Fibroblast of villous mesenchyme (primary cell): ENCODE data around the gene STK38. TPM values are rescaled to one million over a fixed set of nuclear protein-coding genes. Genes with fewer than 3 reads are reported as not detected.

Experiments used
- DNase-seq: peaks from one replicate; pipeline ENCODE4 v3.0.0-alpha.2; 2010; ENCODE audit warnings: low read depth
- H3K4me3 ChIP-seq: 2 replicates; pipeline ENCODE4 v1.5.1; 2011; ENCODE audit warnings: low read depth, mild to moderate bottlenecking, low read length
- CTCF ChIP-seq: IDR thresholded peaks from 2 replicates; pipeline ENCODE4 v1.5.1; 2012; ENCODE audit warnings: low read depth, mild to moderate bottlenecking, low read length; ENCODE audit not compliant: insufficient read depth
- total RNA-seq: library from RNA; depleted of rRNA; stranded (reverse); fragments of >200 nt; gene quantifications from 2 replicates; pipeline ENCODE4 v1.2.3, GENCODE V29; 2012

The STK38 gene
- total RNA-seq, result 32.9 and 55.3 TPM in 2 replicates

- H3K4me3 ChIP-seq, result peak within 1 kb of the TSS; percentile 90
- peak; percentile 89 for DNase-seq
- peak; percentile 2 for TF ChIP-seq CTCF
These were observed at the start of gene STK38 for GRCh38 chr6:36546920-36547645. TSS of gene STK38 (minus strand) at chr6:36547479. CDS start at chr6:36540202, 7,277 bp downstream.

DNA sequence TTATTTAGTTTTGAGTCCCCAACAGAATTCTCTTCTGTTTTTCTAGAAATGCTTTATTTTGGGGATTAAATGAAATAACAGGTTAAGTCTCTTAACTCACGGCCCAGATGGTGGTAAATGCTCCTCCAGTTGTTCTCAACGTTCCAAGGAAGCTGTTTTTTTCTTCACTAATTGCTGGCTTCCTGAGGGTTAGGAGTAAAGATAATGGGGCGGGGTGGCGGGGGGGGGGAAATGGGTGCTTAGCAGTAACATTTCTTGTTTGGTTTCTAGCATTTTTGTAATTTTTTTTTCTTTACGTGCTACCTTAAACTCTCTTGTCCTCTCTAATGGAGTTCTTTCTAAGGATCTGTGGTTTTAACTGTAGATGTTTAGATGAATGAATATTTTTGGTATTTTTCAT lies 49.1 kb upstream of the STK38 start:
- peak; percentile 43 for DNase-seq
- no peak for TF ChIP-seq CTCF
- peak overlapping the region; percentile 100 for H3K4me3 ChIP-seq

- DNase-seq, result peak; percentile 79
- no peak for TF ChIP-seq CTCF
- peak overlapping the region; percentile 100 for H3K4me3 ChIP-seq
These were observed 47.8 kb upstream of the STK38 start for GRCh38 chr6:36594816-36595643.

DNA sequence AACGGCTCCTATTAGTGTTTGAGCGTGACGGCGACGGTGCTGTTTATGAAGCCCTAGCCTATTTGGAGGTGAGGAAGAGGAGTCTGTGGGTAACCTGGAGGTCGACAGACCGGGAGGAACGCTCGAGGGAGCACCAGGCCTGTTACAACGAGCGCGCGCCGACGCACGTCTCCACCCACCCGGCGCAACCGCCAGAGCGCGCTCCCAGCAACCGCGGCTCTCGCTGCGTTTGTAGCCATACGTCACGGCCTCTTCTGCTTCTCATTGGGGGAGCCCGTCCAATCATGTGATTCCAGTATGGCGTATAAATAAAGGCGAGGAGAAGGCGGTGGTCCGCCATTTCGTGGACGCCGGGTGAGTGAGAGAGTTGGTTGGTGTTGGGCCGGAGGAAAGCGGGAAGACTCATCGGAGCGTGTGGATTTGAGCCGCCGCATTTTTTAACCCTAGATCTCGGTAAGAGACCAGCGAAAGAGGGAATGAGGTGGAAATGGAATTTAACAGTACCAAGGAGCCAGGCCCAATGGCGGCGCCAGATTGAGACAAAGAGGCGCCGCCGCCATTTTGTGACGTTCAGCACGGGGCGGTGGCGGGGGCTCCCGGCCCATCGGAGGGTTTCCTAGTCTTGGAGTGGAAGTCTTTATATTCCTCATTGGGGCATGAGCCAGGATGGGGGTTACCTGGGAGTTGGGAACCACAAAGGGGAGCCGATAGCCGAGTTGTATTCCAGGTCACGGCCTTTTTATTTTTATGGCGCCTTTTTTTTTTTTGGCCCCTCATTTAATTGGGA lies 46.9 kb upstream of the STK38 start, which contains the start of gene SRSF3:
SRSF3 (plus strand) TSS at position 334 of the 787 bp plus-strand sequence. CDS start 2,401 bp downstream, outside the sequence.
- peak within 1 kb of the TSS; percentile 100 for H3K4me3 ChIP-seq
- peak; percentile 99 for DNase-seq
- peak; percentile 35 for TF ChIP-seq CTCF

DNA sequence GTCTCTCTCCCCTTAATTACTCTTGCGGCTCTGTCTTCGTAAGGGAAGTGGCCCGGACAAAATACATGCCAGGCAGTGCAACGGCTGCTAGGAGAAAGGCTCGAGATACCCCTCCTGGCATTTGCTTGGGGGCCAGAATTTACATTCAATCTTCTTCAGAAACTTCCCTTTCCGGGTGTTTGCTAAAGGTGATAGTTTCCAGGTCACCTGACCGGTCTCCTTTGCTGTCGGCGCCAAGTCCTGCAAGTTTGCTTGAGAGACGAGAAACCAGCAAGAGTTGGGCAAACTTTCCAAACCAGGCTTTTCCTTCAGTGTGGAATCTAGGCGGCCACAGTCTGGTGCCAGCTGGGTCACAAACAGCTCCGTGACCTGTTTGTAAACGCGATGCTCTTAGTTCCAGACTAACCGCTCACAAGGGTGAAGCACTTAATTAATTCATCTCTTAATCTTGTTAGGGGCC lies 46.3 kb upstream of the STK38 start:
- TF ChIP-seq CTCF, result no peak
- DNase-seq, result peak; percentile 67
- H3K4me3 ChIP-seq, result peak overlapping the region; percentile 100

GRCh38 chr6:36592221-36592655 lies 45.0 kb upstream of the STK38 start:
- H3K4me3 ChIP-seq, result no peak overlapping the region
- no peak for TF ChIP-seq CTCF
- no peak for DNase-seq
